ENCODE data around the gene ATP2B2.

ATP2B2 gene

GRCh38 chr3:10353160-10353559 lies 152.2 kb downstream of the ATP2B2 start:
- H3K56ac ChIP-seq (ENCODE audit: low read length) = no peak overlapping the region
- no peak overlapping the region for H2AK5ac ChIP-seq (ENCODE audit: low read length)
- H3K79me1 ChIP-seq (ENCODE audit: low read length) = no peaks in the 10 kb centered on the region
- H2BK15ac ChIP-seq (replicated peaks; ENCODE audit: low read depth) = no peak overlapping the region
- H3K36me3 ChIP-seq (ENCODE audit: control insufficient read depth, insufficient read depth, low read length) = no peaks in the 10 kb centered on the region
- H3K4ac ChIP-seq (ENCODE audit: low read depth, low read length) = no peak overlapping the region
- WGBS (ENCODE audit: extremely low coverage, insufficient coverage, low lambda C conversion rate) = no CpG with 5 or more reads among the region's 3 CpGs
- H2BK5ac ChIP-seq (ENCODE audit: low read length) = no peak overlapping the region
- no peak overlapping the region for H2BK120ac ChIP-seq (ENCODE audit: low read depth, low read length)
- H3K18ac ChIP-seq (ENCODE audit: low read length) = no peak overlapping the region
- H3K9ac ChIP-seq (ENCODE audit: low read length) = no peak overlapping the region
- H4K5ac ChIP-seq (ENCODE audit: low read length) = no peak overlapping the region
- H4K8ac ChIP-seq (ENCODE audit: low read depth, low read length) = no peak overlapping the region
- no peaks in the 10 kb centered on the region for H3K79me2 ChIP-seq (ENCODE audit: control insufficient read depth, insufficient read depth, low read length)
- no peak overlapping the region for H3K23ac ChIP-seq (ENCODE audit: low read length)
- no peaks in the 10 kb centered on the region for H3K27me3 ChIP-seq (ENCODE audit: insufficient read depth, low read length, poor library complexity)
- no peak overlapping the region for H3K4me3 ChIP-seq (ENCODE audit: low read length)
- no peak for DNase-seq
- no peak overlapping the region for H3K27ac ChIP-seq (ENCODE audit: low read depth, low read length)
- no peak overlapping the region for H3K4me2 ChIP-seq (ENCODE audit: low read length)
- H3K4me1 ChIP-seq (ENCODE audit: control insufficient read depth, low read depth, low read length) = no peaks in the 10 kb centered on the region

GRCh38 chr3:10352146-10352911 lies 153.1 kb downstream of the ATP2B2 start:
- H3K27me3 ChIP-seq (ENCODE audit: insufficient read depth, low read length, poor library complexity) = no peaks in the 10 kb centered on the region
- no peak overlapping the region for H2AK5ac ChIP-seq (ENCODE audit: low read length)
- H4K5ac ChIP-seq (ENCODE audit: low read length) = no peak overlapping the region
- no peak overlapping the region for H4K8ac ChIP-seq (ENCODE audit: low read depth, low read length)
- H3K4ac ChIP-seq (ENCODE audit: low read depth, low read length) = no peak overlapping the region
- H3K4me3 ChIP-seq (ENCODE audit: low read length) = no peak overlapping the region
- no peaks in the 10 kb centered on the region for H3K4me1 ChIP-seq (ENCODE audit: control insufficient read depth, low read depth, low read length)
- no peak overlapping the region for H3K27ac ChIP-seq (ENCODE audit: low read depth, low read length)
- H3K9ac ChIP-seq (ENCODE audit: low read length) = no peak overlapping the region
- no CpG with 5 or more reads among the region's 14 CpGs for WGBS (ENCODE audit: extremely low coverage, insufficient coverage, low lambda C conversion rate)
- no peaks in the 10 kb centered on the region for H3K36me3 ChIP-seq (ENCODE audit: control insufficient read depth, insufficient read depth, low read length)
- H3K18ac ChIP-seq (ENCODE audit: low read length) = no peak overlapping the region
- H3K56ac ChIP-seq (ENCODE audit: low read length) = no peak overlapping the region
- no peak overlapping the region for H2BK120ac ChIP-seq (ENCODE audit: low read depth, low read length)
- no peak overlapping the region for H2BK15ac ChIP-seq (replicated peaks; ENCODE audit: low read depth)
- no peak overlapping the region for H3K23ac ChIP-seq (ENCODE audit: low read length)
- H3K4me2 ChIP-seq (ENCODE audit: low read length) = no peak overlapping the region
- H2BK5ac ChIP-seq (ENCODE audit: low read length) = no peak overlapping the region
- no peaks in the 10 kb centered on the region for H3K79me1 ChIP-seq (ENCODE audit: low read length)
- peak; percentile 32 for DNase-seq
- H3K79me2 ChIP-seq (ENCODE audit: control insufficient read depth, insufficient read depth, low read length) = no peaks in the 10 kb centered on the region

DNA sequence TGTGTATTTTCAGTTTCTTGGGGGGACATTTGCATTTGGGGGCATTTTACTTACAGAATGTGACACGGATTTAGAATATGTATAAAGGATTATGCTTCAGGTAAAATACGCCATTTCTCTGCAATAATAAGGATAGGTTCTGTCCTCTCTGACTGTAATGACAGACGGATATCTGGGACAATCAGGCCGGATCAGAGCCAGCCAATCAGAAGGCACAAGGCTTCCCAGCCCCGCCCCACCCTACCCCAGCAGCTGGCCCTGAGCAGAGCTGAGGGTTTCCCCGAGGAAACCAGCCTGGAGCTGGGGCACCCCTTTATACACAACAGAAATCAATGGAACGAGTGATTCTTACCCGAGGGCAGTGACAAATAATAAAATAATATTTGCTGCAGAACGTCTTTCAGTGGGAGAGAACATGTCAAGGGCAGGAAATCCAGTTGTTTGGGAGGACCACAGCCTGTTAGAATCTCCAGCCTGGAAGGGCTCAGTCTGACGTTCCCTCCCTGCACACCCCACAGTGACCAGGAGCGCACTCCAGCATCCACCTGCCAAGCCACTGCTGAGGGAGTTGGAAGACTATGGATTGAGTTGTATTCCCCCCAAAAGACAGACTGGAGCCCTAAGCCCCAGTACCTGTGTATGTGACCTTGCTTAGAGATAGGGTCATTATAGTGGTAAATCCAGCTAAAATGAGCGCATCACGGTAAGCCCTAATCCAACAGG lies 154.2 kb downstream of the ATP2B2 start:
- H3K79me1 ChIP-seq (ENCODE audit: low read length) = no peaks in the 10 kb centered on the region
- no peak overlapping the region for H4K8ac ChIP-seq (ENCODE audit: low read depth, low read length)
- H3K27me3 ChIP-seq (ENCODE audit: insufficient read depth, low read length, poor library complexity) = no peaks in the 10 kb centered on the region
- H4K5ac ChIP-seq (ENCODE audit: low read length) = no peak overlapping the region
- WGBS (ENCODE audit: extremely low coverage, insufficient coverage, low lambda C conversion rate) = no CpG with 5 or more reads among the region's 13 CpGs
- no peaks in the 10 kb centered on the region for H3K36me3 ChIP-seq (ENCODE audit: control insufficient read depth, insufficient read depth, low read length)
- no peak overlapping the region for H2BK120ac ChIP-seq (ENCODE audit: low read depth, low read length)
- H2AK5ac ChIP-seq (ENCODE audit: low read length) = no peak overlapping the region
- H3K27ac ChIP-seq (ENCODE audit: low read depth, low read length) = no peak overlapping the region
- H2BK15ac ChIP-seq (replicated peaks; ENCODE audit: low read depth) = no peak overlapping the region
- no peaks in the 10 kb centered on the region for H3K4me1 ChIP-seq (ENCODE audit: control insufficient read depth, low read depth, low read length)
- peak; percentile 56 for DNase-seq
- no peak overlapping the region for H3K4me2 ChIP-seq (ENCODE audit: low read length)
- no peak overlapping the region for H3K4ac ChIP-seq (ENCODE audit: low read depth, low read length)
- no peak overlapping the region for H3K56ac ChIP-seq (ENCODE audit: low read length)
- no peak overlapping the region for H3K23ac ChIP-seq (ENCODE audit: low read length)
- no peak overlapping the region for H3K4me3 ChIP-seq (ENCODE audit: low read length)
- H3K79me2 ChIP-seq (ENCODE audit: control insufficient read depth, insufficient read depth, low read length) = no peaks in the 10 kb centered on the region
- H2BK5ac ChIP-seq (ENCODE audit: low read length) = no peak overlapping the region
- no peak overlapping the region for H3K18ac ChIP-seq (ENCODE audit: low read length)
- no peak overlapping the region for H3K9ac ChIP-seq (ENCODE audit: low read length)

DNA sequence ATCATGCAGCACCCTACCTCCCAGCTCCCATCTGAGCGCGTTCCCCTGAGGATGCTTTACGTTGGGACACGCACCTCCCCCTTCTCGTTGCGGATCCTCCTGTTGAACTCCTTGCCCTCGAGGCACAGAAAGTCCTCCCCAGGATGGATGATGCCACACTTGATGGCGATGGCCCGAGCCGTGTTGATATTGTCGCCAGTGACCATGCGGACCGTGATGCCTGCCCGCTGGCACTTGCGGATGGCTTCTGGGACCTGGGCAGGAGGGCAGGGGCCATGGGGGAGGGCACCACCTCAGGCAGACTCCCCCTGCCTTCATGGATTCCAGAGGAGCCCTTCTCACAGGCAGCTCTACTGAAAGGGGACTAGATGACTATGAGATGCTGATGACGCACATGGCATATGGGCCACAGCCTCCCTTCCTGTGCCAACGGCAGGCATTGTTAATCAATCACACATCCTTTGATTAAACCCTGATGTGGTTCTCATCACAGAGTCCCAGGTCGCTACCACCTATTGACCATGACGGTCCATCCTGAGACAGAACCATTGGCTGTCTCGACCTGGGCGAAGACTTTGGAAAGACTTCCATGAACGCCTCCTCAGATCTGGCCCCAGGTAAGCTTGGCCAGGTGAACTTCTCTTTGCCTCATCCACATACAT lies 154.9 kb downstream of the ATP2B2 start:
- Histone ChIP-seq H3K27me3 (ENCODE audit: insufficient read depth, low read length, poor library complexity) (no peaks in the 10 kb centered on the region), H3K4me1 (ENCODE audit: control insufficient read depth, low read depth, low read length) (no peaks in the 10 kb centered on the region), H3K4me3 (ENCODE audit: low read length) (no peak overlapping the region), H3K4ac (ENCODE audit: low read depth, low read length) (no peak overlapping the region), H3K27ac (ENCODE audit: low read depth, low read length) (no peak overlapping the region), H3K79me1 (ENCODE audit: low read length) (no peaks in the 10 kb centered on the region), H4K5ac (ENCODE audit: low read length) (no peak overlapping the region), H2AK5ac (ENCODE audit: low read length) (no peak overlapping the region), H3K9ac (ENCODE audit: low read length) (no peak overlapping the region), H2BK120ac (ENCODE audit: low read depth, low read length) (no peak overlapping the region), H2BK15ac (replicated peaks; ENCODE audit: low read depth) (no peak overlapping the region), H3K36me3 (ENCODE audit: control insufficient read depth, insufficient read depth, low read length) (no peaks in the 10 kb centered on the region), H2BK5ac (ENCODE audit: low read length) (no peak overlapping the region), H3K56ac (ENCODE audit: low read length) (no peak overlapping the region), H3K18ac (ENCODE audit: low read length) (no peak overlapping the region), H3K23ac (ENCODE audit: low read length) (no peak overlapping the region), H4K8ac (ENCODE audit: low read depth, low read length) (no peak overlapping the region), H3K4me2 (ENCODE audit: low read length) (no peak overlapping the region), H3K79me2 (ENCODE audit: control insufficient read depth, insufficient read depth, low read length) (no peaks in the 10 kb centered on the region)
- no peak for DNase-seq
- no CpG with 5 or more reads among the region's 22 CpGs for WGBS (ENCODE audit: extremely low coverage, insufficient coverage, low lambda C conversion rate)

DNA sequence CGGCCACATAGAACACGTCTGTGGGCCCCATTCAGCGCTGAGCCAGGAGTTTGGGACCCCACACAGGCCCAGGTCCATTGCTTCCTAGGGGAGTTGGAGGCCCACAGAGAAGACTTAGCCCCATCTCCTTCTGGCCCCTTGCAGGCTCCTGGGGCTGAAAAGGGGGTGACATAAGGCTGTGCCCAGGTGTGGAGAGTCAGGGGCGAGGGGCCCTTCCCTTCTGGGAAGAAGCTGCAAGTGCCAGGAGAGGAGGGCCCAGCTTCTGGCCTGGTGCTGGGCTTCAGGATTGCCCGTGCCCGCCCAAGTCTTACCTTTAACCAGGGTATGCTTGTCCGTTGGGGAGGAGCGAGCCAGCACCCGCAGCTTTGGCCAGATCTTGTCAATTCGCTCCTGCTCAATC lies 155.6 kb downstream of the ATP2B2 start:
- H3K27ac ChIP-seq (ENCODE audit: low read depth, low read length) = no peak overlapping the region
- no peak overlapping the region for H2BK120ac ChIP-seq (ENCODE audit: low read depth, low read length)
- no peak overlapping the region for H3K56ac ChIP-seq (ENCODE audit: low read length)
- H2BK15ac ChIP-seq (replicated peaks; ENCODE audit: low read depth) = no peak overlapping the region
- H3K4ac ChIP-seq (ENCODE audit: low read depth, low read length) = no peak overlapping the region
- H3K18ac ChIP-seq (ENCODE audit: low read length) = no peak overlapping the region
- no peaks in the 10 kb centered on the region for H3K27me3 ChIP-seq (ENCODE audit: insufficient read depth, low read length, poor library complexity)
- no peak overlapping the region for H2AK5ac ChIP-seq (ENCODE audit: low read length)
- no peaks in the 10 kb centered on the region for H3K36me3 ChIP-seq (ENCODE audit: control insufficient read depth, insufficient read depth, low read length)
- H3K4me1 ChIP-seq (ENCODE audit: control insufficient read depth, low read depth, low read length) = no peaks in the 10 kb centered on the region
- no peaks in the 10 kb centered on the region for H3K79me2 ChIP-seq (ENCODE audit: control insufficient read depth, insufficient read depth, low read length)
- no peak for DNase-seq
- WGBS (ENCODE audit: extremely low coverage, insufficient coverage, low lambda C conversion rate) = no CpG with 5 or more reads among the region's 10 CpGs
- H2BK5ac ChIP-seq (ENCODE audit: low read length) = no peak overlapping the region
- no peak overlapping the region for H3K23ac ChIP-seq (ENCODE audit: low read length)
- H3K4me2 ChIP-seq (ENCODE audit: low read length) = no peak overlapping the region
- H4K8ac ChIP-seq (ENCODE audit: low read depth, low read length) = no peak overlapping the region
- H4K5ac ChIP-seq (ENCODE audit: low read length) = no peak overlapping the region
- H3K9ac ChIP-seq (ENCODE audit: low read length) = no peak overlapping the region
- H3K4me3 ChIP-seq (ENCODE audit: low read length) = no peak overlapping the region
- no peaks in the 10 kb centered on the region for H3K79me1 ChIP-seq (ENCODE audit: low read length)

Data from mesendoderm (in vitro differentiated cells).